GM08714 (cell line): ENCODE measurements around the gene PKN1.

ENCODE experiments used
- H3K4me3 ChIP-seq: fragments of 200-500 bp; sonication (Bioruptor generic); 2 replicates; pipeline ENCODE4 v1.5.1; 2014; ENCODE audit warnings: mild to moderate bottlenecking, low read length, inconsistent platforms
- ZNF274 ChIP-seq: IDR thresholded peaks from 2 replicates; pipeline ENCODE4 v1.6.1; 2012; ENCODE audit warnings: mild to moderate bottlenecking, low read depth, low read length

Gene PKN1

GRCh38 chr19:14411161-14411937 is 21.8 kb upstream of the PKN1 start:
- H3K4me3 ChIP-seq = no peak overlapping the region
- TF ChIP-seq ZNF274 = no peak

- no peak overlapping the region for H3K4me3 ChIP-seq
- no peak for TF ChIP-seq ZNF274
Measured at GRCh38 chr19:14411938-14412245, 21.2 kb upstream of the PKN1 start.

GRCh38 chr19:14412324-14412995 is 20.6 kb upstream of the PKN1 start:
- H3K4me3 ChIP-seq = no peak overlapping the region
- no peak for TF ChIP-seq ZNF274

GRCh38 chr19:14412996-14413692 is 20.0 kb upstream of the PKN1 start:
- H3K4me3 ChIP-seq = no peak overlapping the region
- TF ChIP-seq ZNF274 = no peak

GRCh38 chr19:14413693-14414181 is 19.4 kb upstream of the PKN1 start:
- no peak for TF ChIP-seq ZNF274
- H3K4me3 ChIP-seq = no peak overlapping the region

GRCh38 chr19:14414926-14415690 is 18.0 kb upstream of the PKN1 start:
- H3K4me3 ChIP-seq = no peak overlapping the region

GRCh38 chr19:14416817-14417231 is 16.3 kb upstream of the PKN1 start:
- TF ChIP-seq ZNF274 = no peak
- H3K4me3 ChIP-seq = peak overlapping the region; percentile 84

More at GRCh38 chr19:14414926-14415690, 18.0 kb upstream of the PKN1 start:
- TF ChIP-seq ZNF274 = no peak

GRCh38 chr19:14418856-14419105 is 14.3 kb upstream of the PKN1 start:
- peak overlapping the region; percentile 84 for H3K4me3 ChIP-seq
- no peak for TF ChIP-seq ZNF274

GRCh38 chr19:14419106-14419813 is 13.8 kb upstream of the PKN1 start, which contains the start of gene DDX39A:
Gene DDX39A (minus strand): TSS chr19:14419341. CDS start chr19:14413220, 6,121 bp downstream.
- H3K4me3 ChIP-seq = peak within 1 kb of the TSS; percentile 84
- no peak for TF ChIP-seq ZNF274

GRCh38 chr19:14425696-14426138 is 7.4 kb upstream of the PKN1 start:
- TF ChIP-seq ZNF274 = no peak
- no peak overlapping the region for H3K4me3 ChIP-seq

- H3K4me3 ChIP-seq = no peak overlapping the region
- no peak for TF ChIP-seq ZNF274
Measured at GRCh38 chr19:14427461-14427860, 5.6 kb upstream of the PKN1 start.

- no peak for TF ChIP-seq ZNF274
- H3K4me3 ChIP-seq = no peak overlapping the region
Measured at GRCh38 chr19:14428882-14429416, 4.2 kb upstream of the PKN1 start.

GRCh38 chr19:14430712-14431111 is 2.4 kb upstream of the PKN1 start:
- no peak overlapping the region for H3K4me3 ChIP-seq
- TF ChIP-seq ZNF274 = no peak
